Esophagus muscularis mucosa (tissue), 3 donors: Measurements from ENCODE around the gene GDE1.

Experiments
- CTCF ChIP-seq, 3 experiments: fragments of 200-600 bp in 2 of 3; fragments of 450-650 bp in 1 of 3; sonication (generic) in 2 of 3; IDR thresholded peaks; one replicate each; pipeline ENCODE4 v1.5.1; 2017 to 2019; ENCODE audit warnings: antibody characterized with exemption in 3 of 3, mild to moderate bottlenecking in 2 of 3, moderate library complexity in 1 of 3
- POLR2A ChIP-seq: fragments of 450-650 bp; IDR thresholded peaks from one replicate; pipeline ENCODE4 v1.6.1; 2017; ENCODE audit warnings: antibody characterized with exemption, moderate library complexity, mild to moderate bottlenecking, low read depth
- POLR2AphosphoS5 ChIP-seq, 2 donors: sonication (generic); formaldehyde crosslinking; IDR thresholded peaks; one replicate each; pipeline ENCODE4 v1.6.1; 2017; ENCODE audit warnings: antibody characterized with exemption in 2 of 2

GRCh38 chr16:19515757-19516156, 6.1 kb downstream of the GDE1 start:
- TF ChIP-seq CTCF (IDR thresholded peaks at IDR 0.05) (no peak), POLR2A (no peak), POLR2AphosphoS5 (IDR thresholded peaks at IDR 0.05) (no peak)
